Nephron progenitor cell (in vitro differentiated cells): ENCODE results near the gene LUZP1.
A peak's percentile ranks its signal among the peaks of the same experiment; 100 is the strongest.

ENCODE experiments used
- DNase-seq: peaks from one replicate; pipeline ENCODE4 v3.0.0; 2021
- H3K27ac Mint-ChIP-seq: 2 replicates; pipeline ENCODE4 v1.8.0; 2021; ENCODE audit warnings: mild to moderate bottlenecking, moderate library complexity, mixed read lengths
- H3K27me3 Mint-ChIP-seq: 2 replicates; pipeline ENCODE4 v1.8.0; 2021; ENCODE audit warnings: mild to moderate bottlenecking, low read depth, mixed read lengths; ENCODE audit not compliant: poor library complexity
- H3K36me3 Mint-ChIP-seq: 2 replicates; pipeline ENCODE4 v1.8.0; 2021; ENCODE audit warnings: low read depth, mixed read lengths
- H3K4me1 Mint-ChIP-seq: 2 replicates; pipeline ENCODE4 v1.8.0; 2021; ENCODE audit warnings: mixed read lengths
- H3K4me3 Mint-ChIP-seq: 2 replicates; pipeline ENCODE4 v1.8.0; 2021; ENCODE audit warnings: mild to moderate bottlenecking, moderate library complexity, mixed read lengths
- H3K9me3 Mint-ChIP-seq: 2 replicates; pipeline ENCODE4 v1.8.0; 2021; ENCODE audit warnings: mild to moderate bottlenecking, moderate library complexity, mixed read lengths
- CTCF ChIP-seq: fragments of 200-600 bp; sonication (generic); IDR thresholded peaks from 2 replicates; pipeline ENCODE4 v1.5.0; 2021; ENCODE audit warnings: antibody characterized with exemption

LUZP1 gene

GRCh38 chr1:23168445-23169194 is at the start of gene LUZP1:
TSS of gene LUZP1 (minus strand) at chr1:23168856.
- Mint-ChIP-seq H3K36me3 (peaks cover 11% of the 10 kb centered on the region), H3K27me3 (peaks cover 6% of the 10 kb centered on the region), H3K4me1 (peaks cover 34% of the 10 kb centered on the region), H3K4me3 (peak within 1 kb of the TSS; percentile 97), H3K9me3 (no peaks in the 10 kb centered on the region), H3K27ac (peak within 1 kb of the TSS; percentile 98)
- TF ChIP-seq CTCF, result no peak
- peak; percentile 93 for DNase-seq

- no peak within 1 kb of the TSS for H3K27ac Mint-ChIP-seq
- peaks cover 69% of the 10 kb centered on the region for H3K27me3 Mint-ChIP-seq
- H3K4me1 Mint-ChIP-seq, result peaks cover 4% of the 10 kb centered on the region
- no peaks in the 10 kb centered on the region for H3K36me3 Mint-ChIP-seq
- peak within 1 kb of the TSS; percentile 71 for H3K4me3 Mint-ChIP-seq
- DNase-seq, result peak; percentile 70
- peaks cover 3% of the 10 kb centered on the region for H3K9me3 Mint-ChIP-seq
- TF ChIP-seq CTCF, result no peak
Measured at GRCh38 chr1:23217421-23218115, 48.9 kb upstream of the LUZP1 start, which contains the start of gene HTR1D. TSS of gene HTR1D (minus strand) at chr1:23217502. CDS start at chr1:23194219, 23,283 bp downstream.

- peaks cover 4% of the 10 kb centered on the region for H3K4me1 Mint-ChIP-seq
- TF ChIP-seq CTCF, result peak; percentile 68
- peaks cover 3% of the 10 kb centered on the region for H3K9me3 Mint-ChIP-seq
- H3K27me3 Mint-ChIP-seq, result peaks cover 73% of the 10 kb centered on the region
- peak; percentile 73 for DNase-seq
- H3K4me3 Mint-ChIP-seq, result peak overlapping the region; percentile 71
- no peaks in the 10 kb centered on the region for H3K36me3 Mint-ChIP-seq
- no peak overlapping the region for H3K27ac Mint-ChIP-seq
Measured at GRCh38 chr1:23216771-23217420, 48.2 kb upstream of the LUZP1 start.

GRCh38 chr1:23215751-23216449 is 47.2 kb upstream of the LUZP1 start:
- TF ChIP-seq CTCF, result no peak
- H3K36me3 Mint-ChIP-seq, result no peaks in the 10 kb centered on the region
- H3K27me3 Mint-ChIP-seq, result peaks cover 67% of the 10 kb centered on the region
- H3K4me3 Mint-ChIP-seq, result peak overlapping the region; percentile 66
- H3K9me3 Mint-ChIP-seq, result peaks cover 3% of the 10 kb centered on the region
- H3K4me1 Mint-ChIP-seq, result peaks cover 4% of the 10 kb centered on the region
- no peak overlapping the region for H3K27ac Mint-ChIP-seq
- no peak for DNase-seq

DNA sequence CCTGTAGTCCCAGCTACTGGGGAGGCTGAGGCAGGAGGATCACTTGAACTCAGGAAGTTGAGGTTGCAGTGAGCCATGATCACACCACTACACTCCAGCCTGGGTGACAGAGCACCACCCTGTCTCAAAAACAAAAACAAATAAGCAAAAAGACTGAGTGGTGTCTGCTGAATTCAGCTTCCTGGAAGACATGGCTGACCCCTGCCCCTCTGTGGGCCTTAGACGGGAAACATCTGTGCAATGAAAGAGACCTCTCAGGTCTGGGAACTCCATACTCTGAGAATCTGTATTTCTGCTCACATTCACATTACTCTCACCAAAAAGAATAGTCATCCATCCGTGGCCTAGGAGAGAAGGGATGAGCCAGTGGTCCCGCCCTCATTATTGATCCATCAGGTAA is 46.6 kb upstream of the LUZP1 start:
- Mint-ChIP-seq H3K36me3 (no peaks in the 10 kb centered on the region), H3K4me1 (peaks cover 4% of the 10 kb centered on the region), H3K4me3 (no peak overlapping the region), H3K9me3 (peaks cover 3% of the 10 kb centered on the region), H3K27me3 (peaks cover 63% of the 10 kb centered on the region), H3K27ac (no peak overlapping the region)
- TF ChIP-seq CTCF, result no peak
- no peak for DNase-seq
